MCF 10A (cell line): Measurements from ENCODE around the gene FBXL14. TPM values are rescaled to one million over a fixed set of nuclear protein-coding genes. Genes with fewer than 3 reads are reported as not detected.

Experiments
- BruUV-seq: library from RNA; stranded (reverse); fragments of 400-500 nt; replicated peaks from 2 replicates; lab custom pipeline; 2021; lab: Mats Ljungman, UMichigan
- CTCF ChIA-PET: fragments of 300-600 bp; sonication (Branson Sonifier 250); formaldehyde crosslinking; extraction: SDS; loops from one replicate; lab custom pipeline; 2021; ENCODE audit warnings: antibody characterized with exemption, inconsistent platforms; lab: Yijun Ruan, JAX
- POLR2A ChIA-PET: fragments of 300-600, 350-650 bp; sonication (Branson Sonifier 250); formaldehyde crosslinking; extraction: SDS; loops from one replicate; lab custom pipeline; 2020; ENCODE audit warnings: antibody characterized with exemption, inconsistent platforms; lab: Yijun Ruan, JAX
- DNase-seq: peaks from one replicate; pipeline ENCODE4 v3.0.0-alpha.2; 2018; ENCODE audit not compliant: unreplicated experiment
- H3K27ac Mint-ChIP-seq: one replicate; pipeline ENCODE4 v1.8.0; 2022; ENCODE audit warnings: mild to moderate bottlenecking, low read depth, mixed read lengths; ENCODE audit not compliant: unreplicated experiment
- H3K27me3 Mint-ChIP-seq: one replicate; pipeline ENCODE4 v1.8.0; 2022; ENCODE audit warnings: mixed read lengths; ENCODE audit not compliant: insufficient read depth, unreplicated experiment
- H3K36me3 Mint-ChIP-seq: one replicate; pipeline ENCODE4 v1.8.0; 2022; ENCODE audit warnings: mild to moderate bottlenecking, moderate library complexity, mixed read lengths; ENCODE audit not compliant: insufficient read depth, unreplicated experiment
- H3K4me1 Mint-ChIP-seq: one replicate; pipeline ENCODE4 v1.8.0; 2022; ENCODE audit warnings: mixed read lengths; ENCODE audit not compliant: insufficient read depth, unreplicated experiment
- H3K4me3 Mint-ChIP-seq: one replicate; pipeline ENCODE4 v1.8.0; 2022; ENCODE audit warnings: mild to moderate bottlenecking, moderate library complexity, mixed read lengths; ENCODE audit not compliant: unreplicated experiment
- H3K9me3 Mint-ChIP-seq: one replicate; pipeline ENCODE4 v1.8.0; 2022; ENCODE audit warnings: mixed read lengths; ENCODE audit not compliant: unreplicated experiment
- CTCF ChIP-seq: fragments of 200-600 bp; IDR thresholded peaks from one replicate; pipeline ENCODE4 v1.8.0; 2022; ENCODE audit warnings: antibody characterized with exemption, mild to moderate bottlenecking; ENCODE audit not compliant: unreplicated experiment
- intact Hi-C: fragments of 100-400 bp; cut with micrococcal nuclease; formaldehyde crosslinking; loops from 2 replicates; pipeline ENCODE4 v1.14.1; 2022
- total RNA-seq: library from RNA; stranded (reverse); gene quantifications from 2 replicates; pipeline ENCODE4 v1.2.3, GENCODE V29; 2022

The FBXL14 gene
- total RNA-seq, 1 experiment from 2014 or later, result 9.4 TPM

GRCh38 chr12:1607940-1608712, 13.7 kb upstream of the FBXL14 start:
- intact Hi-C loops, result loop anchor here (5.0 kb wide), 1 partner anchor 661 kb away; the partner anchor contains the start of gene RAD52
- Mint-ChIP-seq H3K27me3 (no peaks in the 10 kb centered on the region), H3K4me1 (peaks cover 26% of the 10 kb centered on the region), H3K27ac (no peak overlapping the region), H3K4me3 (no peak overlapping the region), H3K36me3 (peaks cover 5% of the 10 kb centered on the region), H3K9me3 (no peaks in the 10 kb centered on the region)
- CTCF ChIA-PET, result interaction anchor here (1.4 kb wide), 2 partner anchors 27 to 490 kb away, joined by 5 to 6 read pairs; no protein-coding TSS in a partner anchor
- POLR2A ChIA-PET, result no interaction called here
- BruUV-seq, result TSS peak; percentile 61
- TF ChIP-seq CTCF, result no peak
- DNase-seq, result no peak

GRCh38 chr12:1606021-1606622, 11.7 kb upstream of the FBXL14 start:
- Mint-ChIP-seq H3K27me3 (no peaks in the 10 kb centered on the region), H3K36me3 (peaks cover 5% of the 10 kb centered on the region), H3K9me3 (no peaks in the 10 kb centered on the region), H3K4me3 (peak overlapping the region; percentile 77), H3K4me1 (peaks cover 26% of the 10 kb centered on the region), H3K27ac (peak overlapping the region; percentile 86)
- no TSS peak for BruUV-seq
- no peak for TF ChIP-seq CTCF
- POLR2A ChIA-PET, result interaction anchor here (0.6 to 2.5 kb wide), 22 partner anchors 10 to 1195 kb away, joined by 3 to 59 read pairs (median 6); partner anchors contain the start of genes ERC1 and FBXL14
- CTCF ChIA-PET, result interaction anchor here (0.6 to 2.2 kb wide), 11 partner anchors 10 to 632 kb away, joined by 3 to 15 read pairs (median 4); no protein-coding TSS in a partner anchor
- intact Hi-C loops, result loop anchor here (5.0 kb wide), 1 partner anchor 659 kb away; the partner anchor contains the start of gene RAD52
- peak; percentile 99 for DNase-seq

GRCh38 chr12:1605129-1606020, 11.0 kb upstream of the FBXL14 start:
- H3K36me3 Mint-ChIP-seq, result peaks cover 5% of the 10 kb centered on the region
- BruUV-seq, result no TSS peak
- ChIA-PET CTCF (interaction anchor here (0.6 to 2.2 kb wide), 13 partner anchors 11 to 631 kb away, joined by 3 to 15 read pairs (median 3); no protein-coding TSS in a partner anchor), POLR2A (interaction anchor here (0.7 to 2.5 kb wide), 20 partner anchors 11 to 1008 kb away, joined by 3 to 59 read pairs (median 6); partner anchors contain the start of genes ERC1 and FBXL14)
- intact Hi-C loops, result loop anchor here (5.0 kb wide), 1 partner anchor 658 kb away; the partner anchor contains the start of gene RAD52
- peak; percentile 78 for TF ChIP-seq CTCF
- H3K4me1 Mint-ChIP-seq, result peaks cover 26% of the 10 kb centered on the region
- no peaks in the 10 kb centered on the region for H3K9me3 Mint-ChIP-seq
- peak overlapping the region; percentile 77 for H3K4me3 Mint-ChIP-seq
- peak overlapping the region; percentile 86 for H3K27ac Mint-ChIP-seq
- no peaks in the 10 kb centered on the region for H3K27me3 Mint-ChIP-seq
- peak; percentile 83 for DNase-seq
